GM10248 (cell line): ENCODE results near the gene BOLL.
"Not testable (repeated sequence)": the region's sequence is repeated elsewhere in the genome, so short reads cannot be mapped to it uniquely, and the experiment has no call there.

Source experiments
- CTCF ChIA-PET: fragments of 300-600 bp; sonication (Branson Sonifier 250); formaldehyde crosslinking; extraction: SDS; loops from one replicate; lab custom pipeline; 2021; ENCODE audit warnings: antibody characterized with exemption; lab: Yijun Ruan, JAX
- POLR2A ChIA-PET: fragments of 350-650 bp; sonication (Branson Sonifier 250); formaldehyde crosslinking; extraction: SDS; loops from one replicate; lab custom pipeline; 2020; ENCODE audit warnings: antibody characterized with exemption; lab: Yijun Ruan, JAX
- DNase-seq: peaks from one replicate; pipeline ENCODE4 v3.0.0; 2012; ENCODE audit errors: extremely low spot score
- CTCF ChIP-seq: IDR thresholded peaks from 2 replicates; pipeline ENCODE4 v1.5.1; 2012; ENCODE audit warnings: mild to moderate bottlenecking, low read depth; ENCODE audit errors: extremely low read depth, missing control alignments, control extremely low read depth

The BOLL gene

DNA sequence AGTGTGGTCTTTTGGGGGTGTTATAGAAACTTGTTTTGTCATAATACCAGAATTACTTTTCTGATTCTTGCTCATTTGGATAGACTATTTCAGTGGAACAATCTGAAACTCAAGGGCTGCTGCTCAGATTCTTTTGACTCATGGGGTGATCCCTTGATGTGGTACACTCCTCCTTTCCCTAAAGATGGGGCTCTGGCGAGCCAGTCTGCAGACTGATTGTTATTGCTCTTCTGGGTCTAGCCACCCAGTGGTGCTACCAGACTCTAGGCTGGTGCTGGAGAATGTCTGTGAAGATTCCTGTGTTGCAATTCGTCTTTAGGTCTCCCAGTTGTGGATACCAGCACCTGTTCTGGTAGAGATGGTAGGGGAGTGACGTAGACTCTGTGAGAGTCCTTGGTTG, 84.2 kb downstream of the BOLL start:
- POLR2A ChIA-PET = no interaction called here

GRCh38 chr2:197699724-197700123, 85.4 kb downstream of the BOLL start:
- CTCF ChIA-PET, DNase-seq, POLR2A ChIA-PET: not testable (repeated sequence)

More for the DNA sequence above, 84.2 kb downstream of the BOLL start:
- no peak for DNase-seq
- no peak for TF ChIP-seq CTCF
- CTCF ChIA-PET = no interaction called here

- POLR2A ChIA-PET, DNase-seq, CTCF ChIA-PET: not testable (repeated sequence)
These were observed 88.5 kb downstream of the BOLL start for GRCh38 chr2:197696571-197696970.

DNA sequence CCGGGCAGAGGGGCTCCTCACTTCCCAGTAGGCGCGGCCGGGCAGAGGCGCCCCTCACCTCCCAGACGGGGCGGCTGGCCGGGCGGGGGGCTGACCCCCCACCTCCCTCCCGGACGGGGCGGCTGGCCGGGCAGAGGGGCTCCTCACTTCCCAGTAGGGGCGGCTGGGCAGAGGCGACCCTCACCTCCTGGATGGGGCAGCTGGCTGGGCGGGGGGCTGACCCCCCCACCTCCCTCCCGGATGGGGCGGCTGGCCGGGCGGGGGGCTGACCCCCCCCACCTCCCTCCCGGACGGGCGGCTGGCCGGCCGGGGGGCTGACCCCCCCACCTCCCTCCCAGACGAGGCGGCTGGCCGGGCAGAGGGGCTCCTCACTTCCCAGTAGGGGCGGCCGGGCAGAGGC, 89.1 kb downstream of the BOLL start:
- DNase-seq, POLR2A ChIA-PET, CTCF ChIA-PET: not testable (repeated sequence)

DNA sequence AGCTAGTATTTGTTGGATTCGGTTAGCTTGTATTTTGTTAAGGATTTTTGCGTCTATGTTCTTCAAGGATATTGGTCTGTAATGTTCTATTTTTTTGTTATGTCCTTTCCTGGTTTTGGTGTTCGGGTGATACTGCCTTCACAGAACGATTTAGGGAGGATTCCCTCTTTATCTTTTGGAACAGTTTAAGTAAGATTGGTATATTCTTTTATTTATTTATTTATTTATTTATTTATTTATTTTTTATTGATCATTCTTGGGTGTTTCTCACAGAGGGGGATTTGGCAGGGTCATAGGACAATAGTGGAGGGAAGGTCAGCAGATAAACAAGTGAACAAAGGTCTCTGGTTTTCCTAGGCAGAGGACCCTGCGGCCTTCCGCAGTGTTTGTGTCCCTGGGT, 89.9 kb downstream of the BOLL start:
- CTCF ChIA-PET, POLR2A ChIA-PET, DNase-seq: not testable (repeated sequence)

GRCh38 chr2:197677483-197677882, 107.6 kb downstream of the BOLL start:
- DNase-seq = no peak
- POLR2A ChIA-PET = no interaction called here
- no peak for TF ChIP-seq CTCF
- CTCF ChIA-PET = no interaction called here

DNA sequence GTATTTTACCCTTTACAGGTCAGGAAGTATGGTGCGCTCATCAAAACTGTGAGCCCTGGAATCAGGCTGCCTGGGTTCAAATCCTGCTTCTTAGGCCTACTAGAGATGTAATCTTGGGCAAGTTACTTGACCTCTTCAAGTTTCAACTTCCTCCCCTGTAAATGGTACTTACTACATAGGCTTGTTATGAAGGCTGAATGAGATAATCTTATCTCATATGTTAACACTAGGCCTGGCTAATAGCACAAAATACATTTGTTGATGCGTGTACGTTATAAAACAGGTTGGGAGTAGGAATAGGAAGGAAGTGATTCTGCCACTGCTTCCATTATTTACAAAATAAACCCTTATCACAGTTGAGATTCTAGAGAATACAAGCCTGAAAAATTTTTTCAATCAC, 108.1 kb downstream of the BOLL start:
- no peak for TF ChIP-seq CTCF
- ChIA-PET CTCF (no interaction called here), POLR2A (no interaction called here)
- DNase-seq = no peak
